ENCODE measurements around the gene BMPR1A. TPM values are rescaled to one million over a fixed set of nuclear protein-coding genes. Genes with fewer than 3 reads are reported as not detected.

The BMPR1A gene
- polyA plus RNA-seq, 2 of the 4 experiments (the other 2 are of a cell fraction) = 25.5 to 39.0 TPM

DNA sequence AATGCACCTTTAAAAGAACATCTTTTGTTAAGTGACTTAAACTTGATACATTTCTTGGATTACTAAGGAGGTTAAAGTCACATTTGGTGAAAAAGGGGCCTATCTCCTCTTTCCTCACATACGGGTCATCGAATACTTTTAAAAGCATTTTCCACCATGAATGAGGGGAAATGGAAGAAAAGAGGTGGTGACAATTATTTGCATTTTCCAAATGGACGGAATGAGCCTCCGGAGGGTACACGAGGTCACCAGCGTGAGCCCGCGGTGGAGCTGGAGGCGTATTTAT, 1.0 kb upstream of the BMPR1A start:
- H3K4me3 ChIP-seq = peak overlapping the region; percentile 79
- H3K27ac ChIP-seq = peak overlapping the region; percentile 98 to 99
- ATAC-seq = no peak
- DNase-seq (ENCODE audit: low read depth in 1 of 2, low spot score in 1 of 2) = no peak
- no peak for FAIRE-seq
- H3K9me3 ChIP-seq = no peaks in the 10 kb centered on the region
- peaks cover 30% of the 10 kb centered on the region for H3K4me1 ChIP-seq
- ChIA-PET CTCF (interaction anchor here (1.2 kb wide), 1 partner anchor 43 kb away, joined by 3 read pairs; no protein-coding TSS in a partner anchor), POLR2A (interaction anchor here (0.6 to 2.8 kb wide), 7 partner anchors 15 to 354 kb away, joined by 3 to 25 read pairs (median 7); no protein-coding TSS in a partner anchor)
- H3K4me2 ChIP-seq = peak overlapping the region; percentile 89
- 1% methylated on average over 9 of the region's 9 CpGs for WGBS (ENCODE audit: missing lambda C conversion rate)
- TF ChIP-seq, protein P1, sequence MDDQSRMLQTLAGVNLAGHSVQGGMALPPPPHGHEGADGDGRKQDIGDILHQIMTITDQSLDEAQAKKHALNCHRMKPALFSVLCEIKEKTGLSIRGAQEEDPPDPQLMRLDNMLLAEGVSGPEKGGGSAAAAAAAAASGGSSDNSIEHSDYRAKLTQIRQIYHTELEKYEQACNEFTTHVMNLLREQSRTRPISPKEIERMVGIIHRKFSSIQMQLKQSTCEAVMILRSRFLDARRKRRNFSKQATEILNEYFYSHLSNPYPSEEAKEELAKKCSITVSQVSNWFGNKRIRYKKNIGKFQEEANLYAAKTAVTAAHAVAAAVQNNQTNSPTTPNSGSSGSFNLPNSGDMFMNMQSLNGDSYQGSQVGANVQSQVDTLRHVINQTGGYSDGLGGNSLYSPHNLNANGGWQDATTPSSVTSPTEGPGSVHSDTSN (IDR thresholded peaks at IDR 0.05) = no peak
- TF ChIP-seq ZNF302 (CRISPR knock-in tag; IDR thresholded peaks at IDR 0.05) (no peak), HDAC2 (IDR thresholded peaks at IDR 0.05) (no peak), KDM1A (IDR thresholded peaks at IDR 0.05; ENCODE audit: low read depth) (no peak), BHLHE40 (IDR thresholded peaks at IDR 0.05; ENCODE audit: low read depth, low read length) (no peak), TFCP2L1 (CRISPR knock-in tag; IDR thresholded peaks at IDR 0.05) (no peak), MYC (IDR thresholded peaks at IDR 0.05; ENCODE audit: borderline replicate concordance, low read length) (no peak), NPAS2 (CRISPR knock-in tag; IDR thresholded peaks at IDR 0.05; ENCODE audit: borderline replicate concordance) (no peak), CEBPB (IDR thresholded peaks at IDR 0.05) (no peak), MAZ (IDR thresholded peaks at IDR 0.05; ENCODE audit: borderline replicate concordance, low read depth, low read length) (no peak), RCOR1 (IDR thresholded peaks at IDR 0.05; ENCODE audit: low read depth, low read length) (no peak), KDM5A (IDR thresholded peaks at IDR 0.05) (no peak)
- TF ChIP-seq, protein P2, sequence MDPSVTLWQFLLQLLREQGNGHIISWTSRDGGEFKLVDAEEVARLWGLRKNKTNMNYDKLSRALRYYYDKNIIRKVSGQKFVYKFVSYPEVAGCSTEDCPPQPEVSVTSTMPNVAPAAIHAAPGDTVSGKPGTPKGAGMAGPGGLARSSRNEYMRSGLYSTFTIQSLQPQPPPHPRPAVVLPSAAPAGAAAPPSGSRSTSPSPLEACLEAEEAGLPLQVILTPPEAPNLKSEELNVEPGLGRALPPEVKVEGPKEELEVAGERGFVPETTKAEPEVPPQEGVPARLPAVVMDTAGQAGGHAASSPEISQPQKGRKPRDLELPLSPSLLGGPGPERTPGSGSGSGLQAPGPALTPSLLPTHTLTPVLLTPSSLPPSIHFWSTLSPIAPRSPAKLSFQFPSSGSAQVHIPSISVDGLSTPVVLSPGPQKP (IDR thresholded peaks at IDR 0.05; ENCODE audit: low read depth, low read length) = no peak
- TF ChIP-seq, protein P3, sequence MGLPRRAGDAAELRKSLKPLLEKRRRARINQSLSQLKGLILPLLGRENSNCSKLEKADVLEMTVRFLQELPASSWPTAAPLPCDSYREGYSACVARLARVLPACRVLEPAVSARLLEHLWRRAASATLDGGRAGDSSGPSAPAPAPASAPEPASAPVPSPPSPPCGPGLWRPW (IDR thresholded peaks at IDR 0.05) = no peak

DNA sequence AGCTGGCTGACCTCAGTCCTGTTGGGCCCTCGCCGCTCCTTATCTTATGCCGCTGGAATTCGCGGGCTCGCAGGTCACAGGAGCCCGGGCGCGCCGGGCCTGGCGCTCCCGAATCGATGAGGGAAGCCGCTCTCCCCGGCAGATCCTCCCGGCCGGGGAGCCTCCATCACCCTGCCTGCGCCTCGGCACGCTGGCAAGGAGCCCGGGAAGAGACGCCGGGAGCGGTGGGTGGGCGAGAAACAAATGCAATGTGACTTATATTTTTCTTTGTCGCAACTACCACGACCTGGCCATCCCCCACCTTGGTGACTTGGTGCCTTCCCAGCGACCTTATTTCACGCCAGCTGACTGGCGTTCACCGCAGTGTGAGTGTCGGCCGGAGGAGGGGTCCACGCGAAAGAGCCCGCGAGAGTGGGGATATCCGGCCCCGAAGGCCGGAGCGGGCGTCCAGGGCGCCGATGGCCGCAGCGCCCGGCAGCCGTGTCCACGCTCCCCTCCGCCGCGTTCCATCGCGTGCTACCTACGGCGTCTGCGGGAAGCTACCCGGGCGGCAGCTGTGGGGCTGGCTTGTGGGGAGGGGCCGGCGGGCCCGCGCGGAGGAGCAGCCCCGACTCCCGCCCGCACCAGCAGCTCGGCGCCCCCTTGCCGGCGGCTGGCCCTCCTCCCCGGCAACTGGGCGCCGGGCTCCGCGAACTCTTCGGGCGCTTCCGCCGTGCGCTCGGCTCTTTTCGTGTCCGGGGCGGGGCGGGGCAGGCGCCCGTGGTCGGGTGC, 494 bp upstream of the BMPR1A start:
- ChIA-PET CTCF (interaction anchor here (1.2 kb wide), 1 partner anchor 44 kb away, joined by 3 read pairs; no protein-coding TSS in a partner anchor), POLR2A (interaction anchor here (0.6 to 2.8 kb wide), 12 partner anchors 15 to 355 kb away, joined by 3 to 25 read pairs (median 5); no protein-coding TSS in a partner anchor)
- Histone ChIP-seq H3K4me3 (peak overlapping the region; percentile 79), H3K27ac (peak overlapping the region; percentile 98 to 99), H3K4me2 (peak overlapping the region; percentile 89), H3K9me3 (no peaks in the 10 kb centered on the region), H3K4me1 (peaks cover 35% of the 10 kb centered on the region)
- peak; percentile 80 to 89 for ATAC-seq
- under 1% methylated on average over 46 of the region's 89 CpGs for WGBS (ENCODE audit: missing lambda C conversion rate)
- FAIRE-seq = no peak
- DNase-seq (ENCODE audit: low read depth in 1 of 2, low spot score in 1 of 2) = peak; percentile 81 to 83
- TF ChIP-seq HOXA7 (CRISPR knock-in tag; IDR thresholded peaks at IDR 0.05) (no peak), NFE2L2 (conservative IDR thresholded peaks at IDR 0.05; ENCODE audit: low read length) (no peak), RARB (CRISPR knock-in tag; IDR thresholded peaks at IDR 0.05) (no peak), CHD2 (IDR thresholded peaks at IDR 0.05; ENCODE audit: low read length, partially characterized antibody) (no peak), TP53 (CRISPR knock-in tag; IDR thresholded peaks at IDR 0.05) (no peak), SMC3 (IDR thresholded peaks at IDR 0.05) (0 out of 3 replicates have a peak, but pooled peaks have one; percentile 4), EP300 (IDR thresholded peaks at IDR 0.05) (no peak), FOSB (CRISPR knock-in tag; IDR thresholded peaks at IDR 0.05) (no peak), HEYL (CRISPR knock-in tag; IDR thresholded peaks at IDR 0.05) (no peak), PHF8 (IDR thresholded peaks at IDR 0.05; ENCODE audit: borderline replicate concordance, low read depth) (peak; percentile 94), MAZ (IDR thresholded peaks at IDR 0.05; ENCODE audit: borderline replicate concordance, low read depth, low read length) (0 out of 2 replicates have a peak, but pooled peaks have one; percentile 12), CHD4 (IDR thresholded peaks at IDR 0.05; ENCODE audit: borderline replicate concordance) (no peak), POLR2A (IDR thresholded peaks at IDR 0.05; ENCODE audit: low read length) (peak; percentile 82), TFCP2L1 (CRISPR knock-in tag; IDR thresholded peaks at IDR 0.05) (peak; percentile 35), HOXB5 (CRISPR knock-in tag; IDR thresholded peaks at IDR 0.05) (no peak), MYC (IDR thresholded peaks at IDR 0.05; ENCODE audit: borderline replicate concordance, low read length) (no peak)
- TF ChIP-seq, protein P1 (IDR thresholded peaks at IDR 0.05) = no peak
- TF ChIP-seq, protein P3 (IDR thresholded peaks at IDR 0.05) = no peak
- TF ChIP-seq, protein P4, sequence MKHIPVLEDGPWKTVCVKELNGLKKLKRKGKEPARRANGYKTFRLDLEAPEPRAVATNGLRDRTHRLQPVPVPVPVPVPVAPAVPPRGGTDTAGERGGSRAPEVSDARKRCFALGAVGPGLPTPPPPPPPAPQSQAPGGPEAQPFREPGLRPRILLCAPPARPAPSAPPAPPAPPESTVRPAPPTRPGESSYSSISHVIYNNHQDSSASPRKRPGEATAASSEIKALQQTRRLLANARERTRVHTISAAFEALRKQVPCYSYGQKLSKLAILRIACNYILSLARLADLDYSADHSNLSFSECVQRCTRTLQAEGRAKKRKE (CRISPR knock-in tag; IDR thresholded peaks at IDR 0.05; ENCODE audit: low read depth) = no peak
- TF ChIP-seq, protein P2 (IDR thresholded peaks at IDR 0.05; ENCODE audit: low read depth, low read length) = no peak
- TF ChIP-seq, protein P5, sequence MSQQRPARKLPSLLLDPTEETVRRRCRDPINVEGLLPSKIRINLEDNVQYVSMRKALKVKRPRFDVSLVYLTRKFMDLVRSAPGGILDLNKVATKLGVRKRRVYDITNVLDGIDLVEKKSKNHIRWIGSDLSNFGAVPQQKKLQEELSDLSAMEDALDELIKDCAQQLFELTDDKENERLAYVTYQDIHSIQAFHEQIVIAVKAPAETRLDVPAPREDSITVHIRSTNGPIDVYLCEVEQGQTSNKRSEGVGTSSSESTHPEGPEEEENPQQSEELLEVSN (IDR thresholded peaks at IDR 0.05; ENCODE audit: borderline replicate concordance, low read depth) = peak; percentile 39; the same call in 1 of the 2 replicates
